Measurements from ENCODE around the gene CDH4.

DNA sequence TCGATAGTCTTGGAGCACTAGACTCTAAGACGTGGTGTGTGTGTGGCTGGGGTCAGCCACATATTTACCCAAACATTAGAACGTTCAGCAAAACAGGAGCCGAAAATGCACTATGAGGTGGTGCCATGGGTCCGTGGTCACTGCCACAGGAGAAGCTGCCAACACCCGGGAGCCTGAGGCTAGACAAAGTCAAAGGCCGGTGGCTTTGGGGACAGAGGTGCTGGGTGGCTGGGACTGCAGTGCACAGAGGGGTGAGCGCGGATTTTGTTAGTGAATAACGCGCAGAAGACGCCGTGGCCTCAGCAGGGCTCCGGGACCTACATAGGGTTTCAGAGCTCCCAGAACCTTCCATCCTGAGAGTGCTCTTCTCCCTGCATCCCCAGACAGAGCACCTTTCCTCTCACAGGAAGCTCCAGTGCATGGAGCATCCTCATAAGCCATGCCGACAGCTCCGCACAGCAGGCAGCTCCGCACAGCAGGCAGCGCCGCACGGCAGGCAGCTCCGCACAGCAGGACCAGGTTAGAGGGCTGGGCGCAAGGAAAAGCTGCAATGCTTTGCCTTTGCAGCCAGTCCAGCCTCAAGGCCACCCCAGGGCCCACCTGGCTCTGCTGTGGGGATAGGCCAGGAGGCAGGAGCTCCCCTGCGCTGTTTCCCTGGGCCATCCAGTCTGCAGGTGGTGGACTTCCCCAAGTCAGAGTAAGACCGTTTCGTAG lies 509.5 kb downstream of the CDH4 start:
- TF ChIP-seq, protein P1, sequence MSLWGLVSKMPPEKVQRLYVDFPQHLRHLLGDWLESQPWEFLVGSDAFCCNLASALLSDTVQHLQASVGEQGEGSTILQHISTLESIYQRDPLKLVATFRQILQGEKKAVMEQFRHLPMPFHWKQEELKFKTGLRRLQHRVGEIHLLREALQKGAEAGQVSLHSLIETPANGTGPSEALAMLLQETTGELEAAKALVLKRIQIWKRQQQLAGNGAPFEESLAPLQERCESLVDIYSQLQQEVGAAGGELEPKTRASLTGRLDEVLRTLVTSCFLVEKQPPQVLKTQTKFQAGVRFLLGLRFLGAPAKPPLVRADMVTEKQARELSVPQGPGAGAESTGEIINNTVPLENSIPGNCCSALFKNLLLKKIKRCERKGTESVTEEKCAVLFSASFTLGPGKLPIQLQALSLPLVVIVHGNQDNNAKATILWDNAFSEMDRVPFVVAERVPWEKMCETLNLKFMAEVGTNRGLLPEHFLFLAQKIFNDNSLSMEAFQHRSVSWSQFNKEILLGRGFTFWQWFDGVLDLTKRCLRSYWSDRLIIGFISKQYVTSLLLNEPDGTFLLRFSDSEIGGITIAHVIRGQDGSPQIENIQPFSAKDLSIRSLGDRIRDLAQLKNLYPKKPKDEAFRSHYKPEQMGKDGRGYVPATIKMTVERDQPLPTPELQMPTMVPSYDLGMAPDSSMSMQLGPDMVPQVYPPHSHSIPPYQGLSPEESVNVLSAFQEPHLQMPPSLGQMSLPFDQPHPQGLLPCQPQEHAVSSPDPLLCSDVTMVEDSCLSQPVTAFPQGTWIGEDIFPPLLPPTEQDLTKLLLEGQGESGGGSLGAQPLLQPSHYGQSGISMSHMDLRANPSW (CRISPR knock-in tag; conservative IDR thresholded peaks at IDR 0.05; ENCODE audit: low read depth), result no peak
- TF ChIP-seq, protein P2, sequence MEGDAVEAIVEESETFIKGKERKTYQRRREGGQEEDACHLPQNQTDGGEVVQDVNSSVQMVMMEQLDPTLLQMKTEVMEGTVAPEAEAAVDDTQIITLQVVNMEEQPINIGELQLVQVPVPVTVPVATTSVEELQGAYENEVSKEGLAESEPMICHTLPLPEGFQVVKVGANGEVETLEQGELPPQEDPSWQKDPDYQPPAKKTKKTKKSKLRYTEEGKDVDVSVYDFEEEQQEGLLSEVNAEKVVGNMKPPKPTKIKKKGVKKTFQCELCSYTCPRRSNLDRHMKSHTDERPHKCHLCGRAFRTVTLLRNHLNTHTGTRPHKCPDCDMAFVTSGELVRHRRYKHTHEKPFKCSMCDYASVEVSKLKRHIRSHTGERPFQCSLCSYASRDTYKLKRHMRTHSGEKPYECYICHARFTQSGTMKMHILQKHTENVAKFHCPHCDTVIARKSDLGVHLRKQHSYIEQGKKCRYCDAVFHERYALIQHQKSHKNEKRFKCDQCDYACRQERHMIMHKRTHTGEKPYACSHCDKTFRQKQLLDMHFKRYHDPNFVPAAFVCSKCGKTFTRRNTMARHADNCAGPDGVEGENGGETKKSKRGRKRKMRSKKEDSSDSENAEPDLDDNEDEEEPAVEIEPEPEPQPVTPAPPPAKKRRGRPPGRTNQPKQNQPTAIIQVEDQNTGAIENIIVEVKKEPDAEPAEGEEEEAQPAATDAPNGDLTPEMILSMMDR (IDR thresholded peaks at IDR 0.05), result no peak
- TF ChIP-seq, protein P3, sequence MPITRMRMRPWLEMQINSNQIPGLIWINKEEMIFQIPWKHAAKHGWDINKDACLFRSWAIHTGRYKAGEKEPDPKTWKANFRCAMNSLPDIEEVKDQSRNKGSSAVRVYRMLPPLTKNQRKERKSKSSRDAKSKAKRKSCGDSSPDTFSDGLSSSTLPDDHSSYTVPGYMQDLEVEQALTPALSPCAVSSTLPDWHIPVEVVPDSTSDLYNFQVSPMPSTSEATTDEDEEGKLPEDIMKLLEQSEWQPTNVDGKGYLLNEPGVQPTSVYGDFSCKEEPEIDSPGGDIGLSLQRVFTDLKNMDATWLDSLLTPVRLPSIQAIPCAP (CRISPR knock-in tag; IDR thresholded peaks at IDR 0.05), result no peak
- no peak for TF ChIP-seq TEAD1 (CRISPR knock-in tag; IDR thresholded peaks at IDR 0.05)
